K562 (cell line): ENCODE data around the gene CEND1. TPM values are rescaled to one million over a fixed set of nuclear protein-coding genes. Genes with fewer than 3 reads are reported as not detected.

Experiments used
- HNRNPK ChIP-seq: fragments of 200-400 bp; formaldehyde crosslinking; IDR thresholded peaks from one replicate; pipeline ENCODE4 v1.6.1; 2018; ENCODE audit warnings: mild to moderate bottlenecking, low read depth, low read length; ENCODE audit not compliant: poor library complexity, severe bottlenecking
- IFI16 ChIP-seq: fragments of 250-450 bp; sonication (Bioruptor Pico); IDR thresholded peaks from 2 replicates; pipeline ENCODE4 v2.1.2; 2022; ENCODE audit warnings: mild to moderate bottlenecking, inconsistent platforms
- NFXL1 ChIP-seq: fragments of 450-650 bp; formaldehyde crosslinking; IDR thresholded peaks from 2 replicates; pipeline ENCODE4 v1.4.0; 2021; ENCODE audit warnings: mild to moderate bottlenecking
- polyA plus RNA-seq, 8 experiments: library from polyadenylated mRNA; depleted of rRNA in 4 of 8; stranded (reverse) in 5 of 8; unstranded in 3 of 8; fragments of >200 nt; fragmentation: Nextera tagmentation in 2 of 8; fragmentation: Illumina TruSeq in 1 of 8; extraction: Ambion mirVana in 2 of 8; extraction: Trizol in 1 of 8; gene quantifications; 2 replicates each; pipeline versions ENCODE4 v1.2.1 to v1.2.3, GENCODE V29; 2011 to 2014; ENCODE audit warnings: inconsistent platforms in 1 of 8, missing spikeins in 1 of 8
- total RNA-seq, 7 experiments: library from RNA; depleted of rRNA in 6 of 7; stranded (reverse); fragments of >200 nt in 6 of 7; fragmentation: Illumina TruSeq in 2 of 7; extraction: Trizol in 2 of 7; gene quantifications; 2 replicates each; pipeline versions ENCODE4 v1.2.1 to v1.2.3, GENCODE V29; 2011 to 2021; ENCODE audit warnings: low replicate concordance in 1 of 7
- TF ChIP-seq, protein P1 (sequence below): fragments of 450-650 bp; conservative IDR thresholded peaks from 2 replicates; pipeline ENCODE4 v1.6.1; 2016; ENCODE audit warnings: missing genetic modification characterization, low read depth, mild to moderate bottlenecking, missing compliant biosample characterization, moderate library complexity
- TF ChIP-seq, protein P2 (sequence below): fragments of 450-650 bp; IDR thresholded peaks from 2 replicates; pipeline ENCODE4 v1.6.1; 2017; ENCODE audit warnings: antibody characterized with exemption, mild to moderate bottlenecking
- TF ChIP-seq, protein P3 (sequence below): fragments of 450-650 bp; IDR thresholded peaks from 2 replicates; pipeline ENCODE4 v1.6.1; 2016
- TF ChIP-seq, protein P4 (sequence below): fragments of 250-450 bp; sonication (Bioruptor Pico); IDR thresholded peaks from 2 replicates; pipeline ENCODE4 v1.6.1; 2021; ENCODE audit warnings: mild to moderate bottlenecking
- TF ChIP-seq, protein P5 (sequence below): sonication (generic); formaldehyde crosslinking; IDR thresholded peaks from 2 replicates; pipeline ENCODE4 v1.8.0; 2023; ENCODE audit warnings: mild to moderate bottlenecking, missing genetic modification reagents
- TF ChIP-seq, protein P6 (sequence below): fragments of 450-650 bp; formaldehyde crosslinking; conservative IDR thresholded peaks from 2 replicates; pipeline ENCODE4 v1.4.0; 2022; ENCODE audit warnings: mild to moderate bottlenecking, missing genetic modification characterization
- TF ChIP-seq, protein P7 (sequence below), 2 experiments: fragments of 450-650 bp in 1 of 2; sonication (generic) in 1 of 2; formaldehyde crosslinking; conservative IDR thresholded peaks; 2 replicates each; pipeline versions ENCODE4 v1.4.0 to v1.8.1; 2020 to 2022; ENCODE audit warnings: mild to moderate bottlenecking in 1 of 2, missing genetic modification reagents in 1 of 2
- TF ChIP-seq, protein P8 (sequence below): sonication (generic); formaldehyde crosslinking; IDR thresholded peaks from 2 replicates; pipeline ENCODE4 v1.8.0; 2022; ENCODE audit warnings: mild to moderate bottlenecking, low read depth, missing genetic modification reagents

The CEND1 gene
- total and polyA plus RNA-seq, 9 of the 15 experiments (the other 6 are each of a cell fraction or from before 2014, with no cell fraction given) = 0.13 to 0.18 (median 0.16) TPM; not detected in 6

DNA sequence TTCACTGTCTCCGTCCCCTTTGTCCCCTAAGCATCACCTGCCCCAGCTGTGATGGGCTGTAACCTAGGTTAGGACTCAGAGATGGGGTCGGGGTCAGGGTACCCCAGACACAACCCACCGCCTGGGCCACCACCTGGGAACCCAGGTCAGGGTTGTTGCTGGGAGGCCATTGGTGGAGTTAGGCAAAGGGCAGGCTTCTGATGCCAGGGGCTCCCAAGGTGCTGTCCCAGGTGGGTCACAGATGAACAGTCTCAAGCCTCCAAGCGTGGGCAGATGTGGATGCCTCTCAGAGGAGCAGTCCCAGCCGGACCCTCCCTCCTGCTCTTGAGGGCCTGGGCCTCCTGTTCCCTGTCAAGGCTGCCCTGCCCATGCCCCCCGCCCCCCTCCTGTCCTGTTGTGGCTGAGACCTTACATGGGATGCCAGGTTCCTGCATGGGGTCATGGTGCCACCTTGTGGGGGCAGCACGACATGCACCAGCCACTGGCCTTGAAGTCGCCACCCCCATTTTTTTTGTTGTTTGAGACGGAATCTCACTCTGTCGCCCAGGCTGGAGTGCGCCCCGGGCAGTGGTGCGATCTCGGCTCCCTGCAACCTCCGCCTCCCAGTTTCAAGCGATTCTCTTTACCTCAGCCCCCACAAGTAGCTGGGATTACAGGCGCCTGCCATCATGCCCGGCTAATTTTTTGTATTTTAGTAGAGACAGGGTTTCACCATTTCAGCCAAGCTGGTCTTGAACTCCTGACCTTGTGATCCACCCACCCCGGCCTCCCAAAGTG lies 24.7 kb downstream of the CEND1 start (continued):
- TF ChIP-seq, protein P1, sequence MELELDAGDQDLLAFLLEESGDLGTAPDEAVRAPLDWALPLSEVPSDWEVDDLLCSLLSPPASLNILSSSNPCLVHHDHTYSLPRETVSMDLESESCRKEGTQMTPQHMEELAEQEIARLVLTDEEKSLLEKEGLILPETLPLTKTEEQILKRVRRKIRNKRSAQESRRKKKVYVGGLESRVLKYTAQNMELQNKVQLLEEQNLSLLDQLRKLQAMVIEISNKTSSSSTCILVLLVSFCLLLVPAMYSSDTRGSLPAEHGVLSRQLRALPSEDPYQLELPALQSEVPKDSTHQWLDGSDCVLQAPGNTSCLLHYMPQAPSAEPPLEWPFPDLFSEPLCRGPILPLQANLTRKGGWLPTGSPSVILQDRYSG (tag) = no peak
- TF ChIP-seq, protein P2, sequence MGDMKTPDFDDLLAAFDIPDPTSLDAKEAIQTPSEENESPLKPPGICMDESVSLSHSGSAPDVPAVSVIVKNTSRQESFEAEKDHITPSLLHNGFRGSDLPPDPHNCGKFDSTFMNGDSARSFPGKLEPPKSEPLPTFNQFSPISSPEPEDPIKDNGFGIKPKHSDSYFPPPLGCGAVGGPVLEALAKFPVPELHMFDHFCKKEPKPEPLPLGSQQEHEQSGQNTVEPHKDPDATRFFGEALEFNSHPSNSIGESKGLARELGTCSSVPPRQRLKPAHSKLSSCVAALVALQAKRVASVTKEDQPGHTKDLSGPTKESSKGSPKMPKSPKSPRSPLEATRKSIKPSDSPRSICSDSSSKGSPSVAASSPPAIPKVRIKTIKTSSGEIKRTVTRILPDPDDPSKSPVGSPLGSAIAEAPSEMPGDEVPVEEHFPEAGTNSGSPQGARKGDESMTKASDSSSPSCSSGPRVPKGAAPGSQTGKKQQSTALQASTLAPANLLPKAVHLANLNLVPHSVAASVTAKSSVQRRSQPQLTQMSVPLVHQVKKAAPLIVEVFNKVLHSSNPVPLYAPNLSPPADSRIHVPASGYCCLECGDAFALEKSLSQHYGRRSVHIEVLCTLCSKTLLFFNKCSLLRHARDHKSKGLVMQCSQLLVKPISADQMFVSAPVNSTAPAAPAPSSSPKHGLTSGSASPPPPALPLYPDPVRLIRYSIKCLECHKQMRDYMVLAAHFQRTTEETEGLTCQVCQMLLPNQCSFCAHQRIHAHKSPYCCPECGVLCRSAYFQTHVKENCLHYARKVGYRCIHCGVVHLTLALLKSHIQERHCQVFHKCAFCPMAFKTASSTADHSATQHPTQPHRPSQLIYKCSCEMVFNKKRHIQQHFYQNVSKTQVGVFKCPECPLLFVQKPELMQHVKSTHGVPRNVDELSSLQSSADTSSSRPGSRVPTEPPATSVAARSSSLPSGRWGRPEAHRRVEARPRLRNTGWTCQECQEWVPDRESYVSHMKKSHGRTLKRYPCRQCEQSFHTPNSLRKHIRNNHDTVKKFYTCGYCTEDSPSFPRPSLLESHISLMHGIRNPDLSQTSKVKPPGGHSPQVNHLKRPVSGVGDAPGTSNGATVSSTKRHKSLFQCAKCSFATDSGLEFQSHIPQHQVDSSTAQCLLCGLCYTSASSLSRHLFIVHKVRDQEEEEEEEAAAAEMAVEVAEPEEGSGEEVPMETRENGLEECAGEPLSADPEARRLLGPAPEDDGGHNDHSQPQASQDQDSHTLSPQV = no peak
- TF ChIP-seq, protein P3, sequence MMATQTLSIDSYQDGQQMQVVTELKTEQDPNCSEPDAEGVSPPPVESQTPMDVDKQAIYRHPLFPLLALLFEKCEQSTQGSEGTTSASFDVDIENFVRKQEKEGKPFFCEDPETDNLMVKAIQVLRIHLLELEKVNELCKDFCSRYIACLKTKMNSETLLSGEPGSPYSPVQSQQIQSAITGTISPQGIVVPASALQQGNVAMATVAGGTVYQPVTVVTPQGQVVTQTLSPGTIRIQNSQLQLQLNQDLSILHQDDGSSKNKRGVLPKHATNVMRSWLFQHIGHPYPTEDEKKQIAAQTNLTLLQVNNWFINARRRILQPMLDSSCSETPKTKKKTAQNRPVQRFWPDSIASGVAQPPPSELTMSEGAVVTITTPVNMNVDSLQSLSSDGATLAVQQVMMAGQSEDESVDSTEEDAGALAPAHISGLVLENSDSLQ = no peak
- TF ChIP-seq, protein P4, sequence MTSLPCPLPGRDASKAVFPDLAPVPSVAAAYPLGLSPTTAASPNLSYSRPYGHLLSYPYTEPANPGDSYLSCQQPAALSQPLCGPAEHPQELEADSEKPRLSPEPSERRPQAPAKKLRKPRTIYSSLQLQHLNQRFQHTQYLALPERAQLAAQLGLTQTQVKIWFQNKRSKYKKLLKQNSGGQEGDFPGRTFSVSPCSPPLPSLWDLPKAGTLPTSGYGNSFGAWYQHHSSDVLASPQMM (CRISPR knock-in tag) = 0 out of 2 replicates have a peak, but pooled peaks have one; percentile 66
- TF ChIP-seq, protein P5, sequence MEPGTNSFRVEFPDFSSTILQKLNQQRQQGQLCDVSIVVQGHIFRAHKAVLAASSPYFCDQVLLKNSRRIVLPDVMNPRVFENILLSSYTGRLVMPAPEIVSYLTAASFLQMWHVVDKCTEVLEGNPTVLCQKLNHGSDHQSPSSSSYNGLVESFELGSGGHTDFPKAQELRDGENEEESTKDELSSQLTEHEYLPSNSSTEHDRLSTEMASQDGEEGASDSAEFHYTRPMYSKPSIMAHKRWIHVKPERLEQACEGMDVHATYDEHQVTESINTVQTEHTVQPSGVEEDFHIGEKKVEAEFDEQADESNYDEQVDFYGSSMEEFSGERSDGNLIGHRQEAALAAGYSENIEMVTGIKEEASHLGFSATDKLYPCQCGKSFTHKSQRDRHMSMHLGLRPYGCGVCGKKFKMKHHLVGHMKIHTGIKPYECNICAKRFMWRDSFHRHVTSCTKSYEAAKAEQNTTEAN = no peak
- TF ChIP-seq, protein P6, sequence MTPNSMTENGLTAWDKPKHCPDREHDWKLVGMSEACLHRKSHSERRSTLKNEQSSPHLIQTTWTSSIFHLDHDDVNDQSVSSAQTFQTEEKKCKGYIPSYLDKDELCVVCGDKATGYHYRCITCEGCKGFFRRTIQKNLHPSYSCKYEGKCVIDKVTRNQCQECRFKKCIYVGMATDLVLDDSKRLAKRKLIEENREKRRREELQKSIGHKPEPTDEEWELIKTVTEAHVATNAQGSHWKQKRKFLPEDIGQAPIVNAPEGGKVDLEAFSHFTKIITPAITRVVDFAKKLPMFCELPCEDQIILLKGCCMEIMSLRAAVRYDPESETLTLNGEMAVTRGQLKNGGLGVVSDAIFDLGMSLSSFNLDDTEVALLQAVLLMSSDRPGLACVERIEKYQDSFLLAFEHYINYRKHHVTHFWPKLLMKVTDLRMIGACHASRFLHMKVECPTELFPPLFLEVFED = peak; percentile 46
- TF ChIP-seq, protein P7, sequence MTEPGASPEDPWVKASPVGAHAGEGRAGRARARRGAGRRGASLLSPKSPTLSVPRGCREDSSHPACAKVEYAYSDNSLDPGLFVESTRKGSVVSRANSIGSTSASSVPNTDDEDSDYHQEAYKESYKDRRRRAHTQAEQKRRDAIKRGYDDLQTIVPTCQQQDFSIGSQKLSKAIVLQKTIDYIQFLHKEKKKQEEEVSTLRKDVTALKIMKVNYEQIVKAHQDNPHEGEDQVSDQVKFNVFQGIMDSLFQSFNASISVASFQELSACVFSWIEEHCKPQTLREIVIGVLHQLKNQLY (CRISPR knock-in tag; conservative IDR thresholded peaks at IDR 0.05) = no peak
- 0 out of 2 replicates have a peak, but pooled peaks have one; percentile 24 for TF ChIP-seq NFXL1 (CRISPR knock-in tag)
- TF ChIP-seq HNRNPK = no peak
- TF ChIP-seq, protein P8, sequence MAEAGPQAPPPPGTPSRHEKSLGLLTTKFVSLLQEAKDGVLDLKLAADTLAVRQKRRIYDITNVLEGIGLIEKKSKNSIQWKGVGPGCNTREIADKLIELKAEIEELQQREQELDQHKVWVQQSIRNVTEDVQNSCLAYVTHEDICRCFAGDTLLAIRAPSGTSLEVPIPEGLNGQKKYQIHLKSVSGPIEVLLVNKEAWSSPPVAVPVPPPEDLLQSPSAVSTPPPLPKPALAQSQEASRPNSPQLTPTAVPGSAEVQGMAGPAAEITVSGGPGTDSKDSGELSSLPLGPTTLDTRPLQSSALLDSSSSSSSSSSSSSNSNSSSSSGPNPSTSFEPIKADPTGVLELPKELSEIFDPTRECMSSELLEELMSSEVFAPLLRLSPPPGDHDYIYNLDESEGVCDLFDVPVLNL (CRISPR knock-in tag) = no peak
- TF ChIP-seq IFI16 (CRISPR knock-in tag) = no peak
